DMS153 treated with DMSO at 0.1 percent for 48 hours (cell line): ENCODE results near the gene NR2E1.

Experiments used
- DNase-seq: peaks from one replicate; lab custom pipeline; 2025; ENCODE audit not compliant: unreplicated experiment; lab: John Stamatoyannopoulos, UW

NR2E1 gene

GRCh38 chr6:108171291-108171917 lies 5.6 kb downstream of the NR2E1 start:
- DNase-seq = no peak

- DNase-seq = no peak
These were observed 6.2 kb downstream of the NR2E1 start for GRCh38 chr6:108171918-108172516.

GRCh38 chr6:108174371-108175175 lies 8.8 kb downstream of the NR2E1 start:
- DNase-seq = no peak

- DNase-seq = no peak
These were observed 9.4 kb downstream of the NR2E1 start for GRCh38 chr6:108175176-108175591.

- DNase-seq = no peak
These were observed 9.9 kb downstream of the NR2E1 start for GRCh38 chr6:108175592-108176279.

- no peak for DNase-seq
These were observed 10.7 kb downstream of the NR2E1 start for GRCh38 chr6:108176281-108177089.

- no peak for DNase-seq
These were observed 13.9 kb downstream of the NR2E1 start for GRCh38 chr6:108179741-108180140.

- DNase-seq = no peak
These were observed 14.4 kb downstream of the NR2E1 start for GRCh38 chr6:108180266-108180665.

GRCh38 chr6:108180776-108181175 lies 15.0 kb downstream of the NR2E1 start:
- no peak for DNase-seq

- no peak for DNase-seq
These were observed 20.4 kb downstream of the NR2E1 start for GRCh38 chr6:108186226-108186625.

GRCh38 chr6:108187519-108187918 lies 21.7 kb downstream of the NR2E1 start:
- DNase-seq = no peak

- DNase-seq = no peak
These were observed 27.3 kb downstream of the NR2E1 start for GRCh38 chr6:108193131-108193530.

- no peak for DNase-seq
These were observed 28.0 kb downstream of the NR2E1 start for GRCh38 chr6:108193835-108194234.

GRCh38 chr6:108194503-108194902 lies 28.7 kb downstream of the NR2E1 start:
- no peak for DNase-seq

- no peak for DNase-seq
These were observed 29.4 kb downstream of the NR2E1 start for GRCh38 chr6:108195209-108195608.

- DNase-seq = no peak
These were observed 33.1 kb downstream of the NR2E1 start for GRCh38 chr6:108198761-108199498.

GRCh38 chr6:108200186-108200585 lies 34.4 kb downstream of the NR2E1 start:
- no peak for DNase-seq

GRCh38 chr6:108200631-108201030 lies 34.8 kb downstream of the NR2E1 start:
- DNase-seq = no peak

GRCh38 chr6:108203189-108204112 lies 37.6 kb downstream of the NR2E1 start:
- DNase-seq = no peak
